Stimulated activated CD8-positive, alpha-beta memory T cell treated with anti-CD3 and anti-CD28 coated beads, Interleukin-4, amount 100 ng/mL, for 1 hour (primary cell): Measurements from ENCODE around the gene ADGRF5.

ENCODE experiments used
- DNase-seq, 2 donors: peaks; one replicate each; pipeline ENCODE4 v3.0.0-alpha.2; 2020; ENCODE audit warnings: low read depth in 2 of 2, low spot score in 1 of 2

Gene ADGRF5

GRCh38 chr6:46932526-46933319 is 11.0 kb upstream of the ADGRF5 start:
- DNase-seq, result no peak

GRCh38 chr6:46931416-46931815 is 9.7 kb upstream of the ADGRF5 start:
- no peak for DNase-seq

- DNase-seq, result no peak
Observed at GRCh38 chr6:46930331-46930730, 8.6 kb upstream of the ADGRF5 start.

GRCh38 chr6:46927066-46927465 is 5.3 kb upstream of the ADGRF5 start:
- DNase-seq, result no peak

- DNase-seq, result no peak
Observed at GRCh38 chr6:46926481-46926880, 4.7 kb upstream of the ADGRF5 start.

- no peak for DNase-seq
Observed at GRCh38 chr6:46925563-46926253, 4.0 kb upstream of the ADGRF5 start.

- DNase-seq, result no peak
Observed at GRCh38 chr6:46923476-46923875, 1.7 kb upstream of the ADGRF5 start.

GRCh38 chr6:46921059-46921458 is 679 bp downstream of the ADGRF5 start:
- DNase-seq, result no peak

- DNase-seq, result no peak
Observed at GRCh38 chr6:46918806-46919205, 2.9 kb downstream of the ADGRF5 start.

GRCh38 chr6:46917002-46917545 is 4.7 kb downstream of the ADGRF5 start:
- no peak for DNase-seq

GRCh38 chr6:46915866-46916265 is 5.9 kb downstream of the ADGRF5 start:
- DNase-seq, result no peak

GRCh38 chr6:46915380-46915779 is 6.4 kb downstream of the ADGRF5 start:
- no peak for DNase-seq

- no peak for DNase-seq
Observed at GRCh38 chr6:46914279-46914810, 7.4 kb downstream of the ADGRF5 start.

GRCh38 chr6:46909371-46909770 is 12.4 kb downstream of the ADGRF5 start:
- DNase-seq, result no peak

- DNase-seq, result no peak
Observed at GRCh38 chr6:46906776-46907175, 15.0 kb downstream of the ADGRF5 start.

- DNase-seq, result no peak
Observed at GRCh38 chr6:46904117-46904516, 17.6 kb downstream of the ADGRF5 start.

- no peak for DNase-seq
Observed at GRCh38 chr6:46903175-46903574, 18.6 kb downstream of the ADGRF5 start.

GRCh38 chr6:46901882-46902314 is 19.8 kb downstream of the ADGRF5 start:
- no peak for DNase-seq

GRCh38 chr6:46900266-46900665 is 21.5 kb downstream of the ADGRF5 start:
- no peak for DNase-seq

- no peak for DNase-seq
Observed at GRCh38 chr6:46899659-46900058, 22.1 kb downstream of the ADGRF5 start.

- no peak for DNase-seq
Observed at GRCh38 chr6:46898006-46898405, 23.7 kb downstream of the ADGRF5 start.

GRCh38 chr6:46896871-46897270 is 24.9 kb downstream of the ADGRF5 start:
- DNase-seq, result no peak
